GM18907 (cell line): Measurements from ENCODE around the gene VTI1A.

Experiments used
- ATAC-seq: cut with Tn5 transposase; IDR thresholded peaks from one replicate; pipeline ENCODE4 v1.9.1; 2021; ENCODE audit warnings: mild to moderate bottlenecking, moderate library complexity; ENCODE audit not compliant: unreplicated experiment

The VTI1A gene

DNA sequence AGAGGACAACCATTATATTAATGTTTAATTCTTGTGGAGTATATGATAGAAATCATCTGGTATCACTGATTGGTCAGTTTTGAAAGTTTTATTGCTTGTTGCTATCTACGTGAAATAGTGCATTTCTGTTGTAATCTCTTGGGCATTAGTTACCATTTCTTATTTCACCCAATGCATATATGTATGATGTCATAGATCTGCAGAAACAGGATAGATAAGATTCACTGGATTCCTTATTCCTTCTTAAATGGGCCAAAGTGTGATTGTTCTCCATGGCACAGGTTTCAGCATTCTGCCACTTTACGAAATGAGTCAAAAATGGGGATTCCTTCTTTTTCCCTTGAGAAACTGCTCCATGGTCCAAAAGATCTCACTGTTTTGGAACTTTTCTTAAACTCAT is 56.6 kb downstream of the VTI1A start:
- ATAC-seq = no peak

DNA sequence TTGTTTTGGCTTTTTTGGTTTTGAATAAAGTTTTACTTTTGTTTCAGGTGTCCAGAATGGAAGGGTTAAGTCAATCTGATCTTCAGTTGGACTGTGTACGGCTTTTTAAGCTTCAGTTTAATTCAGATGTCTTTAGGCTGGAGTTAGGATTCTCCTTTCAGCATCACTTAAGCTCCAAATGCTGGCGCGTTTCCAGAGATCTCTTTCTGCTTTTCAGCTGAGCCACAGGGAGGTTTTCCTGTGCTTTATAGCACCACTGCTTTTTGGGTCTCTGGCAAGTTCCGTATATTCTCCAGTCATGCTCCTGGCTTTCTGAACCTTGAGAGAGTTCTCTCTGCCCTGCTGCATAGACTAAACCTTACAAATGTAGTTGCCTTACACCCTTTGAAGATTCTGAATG is 60.0 kb downstream of the VTI1A start:
- no peak for ATAC-seq

DNA sequence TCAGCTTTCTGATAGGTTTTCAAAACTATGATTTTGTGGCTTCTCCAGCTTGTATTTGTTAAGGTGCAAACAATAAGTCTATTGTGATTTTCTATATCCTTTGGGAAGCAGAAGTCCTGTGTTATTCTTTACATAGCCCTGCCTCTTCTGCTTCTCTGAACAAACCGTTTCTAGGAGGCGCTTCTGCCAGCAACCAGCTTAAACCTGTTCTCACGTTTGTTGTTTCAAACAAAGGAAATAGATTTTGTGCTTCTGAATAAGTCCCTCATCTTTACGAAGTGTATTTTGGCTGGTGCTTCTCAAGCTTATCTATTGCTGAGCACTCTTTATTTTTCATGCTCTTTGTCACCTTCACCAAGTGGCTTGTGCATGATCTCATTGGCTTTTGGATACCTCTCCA is 61.0 kb downstream of the VTI1A start:
- no peak for ATAC-seq

DNA sequence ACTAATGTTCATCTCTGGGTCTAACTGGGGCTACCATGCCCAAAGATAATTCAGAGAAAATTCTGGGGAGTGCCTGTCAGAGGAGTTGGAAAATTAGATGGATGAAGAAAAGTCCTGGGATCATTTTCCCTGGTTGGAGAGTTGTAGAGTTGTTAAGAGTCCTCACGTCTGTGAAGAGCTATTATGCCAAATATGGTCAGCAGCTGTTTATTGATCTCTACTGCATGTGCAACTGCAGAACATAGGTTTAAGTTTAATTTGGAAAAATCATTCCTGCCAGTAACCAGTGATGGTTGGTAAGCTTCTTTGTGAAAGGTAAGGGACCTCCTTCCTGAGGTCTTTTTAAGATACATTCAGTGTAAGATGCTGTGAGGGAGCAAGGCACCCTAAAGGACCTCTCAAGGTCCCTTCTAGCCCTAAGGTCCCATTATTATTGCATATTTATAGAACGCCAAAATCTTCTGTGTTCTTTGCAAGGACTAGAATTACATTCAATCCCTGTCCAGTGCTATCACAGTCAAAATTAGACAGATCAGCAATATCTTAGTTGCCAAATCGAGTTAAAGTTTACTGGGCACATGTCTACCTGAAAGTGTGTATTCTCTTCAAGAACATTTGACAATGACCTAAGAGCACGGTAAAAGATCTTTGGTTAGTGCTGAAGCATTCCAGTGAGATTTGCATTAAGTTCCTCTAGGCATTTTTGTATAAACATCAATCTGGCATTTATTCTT is 62.7 kb downstream of the VTI1A start:
- ATAC-seq = no peak

DNA sequence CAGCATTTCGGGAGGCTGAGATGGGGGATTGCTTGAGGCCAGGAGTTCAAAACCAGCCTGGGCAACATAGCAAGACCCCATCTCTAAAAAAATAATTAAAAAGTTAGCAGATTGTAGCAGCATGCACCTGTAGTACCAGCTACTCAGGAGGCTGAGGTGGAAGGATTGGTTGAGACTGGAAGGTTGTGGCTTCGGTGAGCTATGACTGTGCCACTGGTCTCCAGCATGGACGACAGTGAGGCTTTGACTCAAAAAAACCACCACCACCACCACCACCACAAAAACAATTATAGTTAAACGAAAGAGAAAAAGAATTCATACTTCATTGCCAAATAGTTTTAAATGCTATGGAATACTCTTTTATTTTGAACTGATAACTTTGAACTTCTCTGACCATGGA is 63.4 kb downstream of the VTI1A start:
- ATAC-seq = no peak

DNA sequence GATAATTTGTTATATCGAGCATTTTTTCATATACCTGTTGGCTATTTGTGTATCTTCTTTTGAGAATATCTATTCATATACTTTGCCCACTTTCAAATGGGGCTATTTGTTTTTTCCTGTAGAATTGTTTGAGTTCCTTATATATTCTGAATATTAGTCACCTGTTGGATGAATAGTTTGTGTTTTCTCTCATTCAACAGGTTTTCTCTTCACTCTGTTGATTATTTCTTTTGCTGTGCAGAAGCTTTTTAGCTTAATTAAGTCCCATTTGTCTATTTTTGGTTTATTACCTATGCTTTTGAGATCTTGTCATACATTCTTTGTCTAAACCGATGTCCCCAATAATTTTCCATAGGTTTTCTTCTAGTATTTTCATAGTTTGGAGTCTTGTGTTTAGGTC is 65.3 kb downstream of the VTI1A start:
- ATAC-seq = no peak

DNA sequence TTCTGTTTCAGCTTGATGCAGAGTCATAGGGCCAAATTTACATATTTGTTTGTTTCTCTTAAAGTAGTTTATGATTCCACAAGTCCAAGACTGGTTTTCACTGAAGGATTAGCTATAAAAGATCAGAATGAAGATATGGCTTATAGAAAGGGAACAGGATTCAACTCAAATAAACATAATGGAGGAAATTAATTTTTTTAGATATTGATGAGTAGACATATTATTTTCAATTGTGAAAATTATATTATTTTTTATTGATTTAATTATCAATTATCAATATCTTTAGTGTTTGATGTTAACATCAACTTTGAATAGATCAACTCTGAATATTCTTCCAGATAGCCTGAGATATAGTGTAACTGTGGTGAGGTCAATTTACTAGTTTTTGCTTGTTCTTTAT is 68.1 kb downstream of the VTI1A start:
- no peak for ATAC-seq

- no peak for ATAC-seq
Observed at GRCh38 chr10:112515852-112516251, 68.8 kb downstream of the VTI1A start.

DNA sequence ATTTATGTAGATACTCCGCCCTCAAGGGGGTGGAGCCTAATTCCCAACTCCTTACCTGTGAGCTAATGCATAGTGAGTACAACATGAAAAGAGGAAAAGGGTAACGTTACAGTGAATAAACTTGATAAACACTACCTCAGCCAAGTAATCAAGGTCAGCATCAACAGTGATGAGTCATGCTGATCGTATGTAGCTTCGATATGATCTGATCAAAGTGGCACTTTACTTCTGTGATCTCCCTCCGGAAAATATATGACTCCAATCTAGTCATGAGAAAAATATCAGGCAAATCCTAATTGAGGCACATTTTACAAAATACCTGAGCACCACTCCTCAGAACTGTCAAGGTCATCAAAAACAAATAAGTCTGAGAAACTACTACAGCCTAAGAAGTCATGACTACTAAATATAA is 70.4 kb downstream of the VTI1A start:
- no peak for ATAC-seq

DNA sequence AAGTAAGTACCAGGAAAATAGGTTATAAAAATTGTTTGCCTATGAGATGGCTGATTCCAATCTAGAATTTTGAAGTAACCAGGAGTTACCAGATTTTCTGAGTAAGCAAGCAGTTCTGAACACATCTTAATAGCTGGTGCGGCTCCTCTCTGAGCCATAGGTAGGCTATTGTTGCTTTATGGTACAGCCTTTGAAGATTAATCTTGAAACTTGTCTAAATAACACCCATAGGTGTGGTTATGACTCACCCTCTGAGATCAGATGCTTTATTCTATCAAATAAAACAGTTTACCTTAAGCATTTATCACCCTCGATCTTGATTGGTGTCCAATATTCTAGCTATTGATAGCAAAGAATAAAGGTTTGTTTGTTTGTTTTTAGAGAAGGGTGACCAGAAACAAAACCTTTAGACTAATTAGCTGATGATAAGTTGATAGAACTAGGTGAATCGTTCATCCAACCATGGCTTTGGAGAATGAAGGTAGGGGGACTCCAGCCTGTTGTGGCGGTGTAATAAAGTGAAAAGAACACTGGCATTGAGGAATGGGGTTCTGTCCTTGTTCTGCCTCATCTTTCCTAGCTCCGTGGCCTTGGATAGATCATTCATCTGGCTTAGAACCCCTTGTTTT is 72.2 kb downstream of the VTI1A start:
- ATAC-seq = peak; percentile 80

- no peak for ATAC-seq
Observed at GRCh38 chr10:112520914-112521313, 73.9 kb downstream of the VTI1A start.

DNA sequence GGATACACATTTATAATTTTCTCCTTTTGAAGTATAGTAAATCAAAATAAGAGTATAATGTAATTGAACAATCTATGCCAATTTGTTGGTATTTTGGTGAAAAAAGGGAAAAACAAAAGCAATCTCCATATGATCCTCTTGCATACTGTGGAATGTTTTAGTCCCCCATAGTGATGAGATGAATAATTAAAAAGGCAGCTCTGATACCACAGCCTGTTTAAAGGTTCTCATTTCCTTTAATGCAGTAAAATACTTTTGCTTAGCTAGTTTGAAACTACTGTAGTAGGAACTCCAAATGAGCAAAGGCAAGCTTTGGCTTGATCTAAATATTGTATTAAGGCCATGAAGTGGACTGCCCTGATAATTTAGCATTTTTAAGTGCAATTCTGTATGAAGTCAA is 77.6 kb downstream of the VTI1A start:
- ATAC-seq = no peak

DNA sequence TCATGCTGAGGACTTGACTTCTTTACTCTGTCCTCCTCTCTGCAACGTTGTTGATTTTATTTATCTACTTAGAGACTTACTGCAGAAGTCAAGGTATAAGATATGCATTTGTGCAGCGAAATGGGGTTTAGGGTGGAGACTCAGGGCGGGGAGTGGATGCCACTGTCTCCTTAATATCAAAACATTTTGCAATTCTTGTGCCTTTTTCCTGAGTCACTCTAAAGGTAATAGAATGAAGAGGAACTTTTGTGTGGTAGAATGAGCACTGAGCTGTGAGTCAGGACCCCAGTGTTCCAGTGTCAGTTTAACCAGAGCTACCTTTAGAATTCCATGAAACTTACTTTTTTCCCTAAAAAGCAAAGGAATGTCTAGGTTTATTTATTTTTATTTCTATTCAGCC is 78.2 kb downstream of the VTI1A start:
- no peak for ATAC-seq

- peak; percentile 86 for ATAC-seq
Observed at GRCh38 chr10:112526139-112526538, 79.1 kb downstream of the VTI1A start.

GRCh38 chr10:112526906-112527305 is 79.9 kb downstream of the VTI1A start:
- ATAC-seq = no peak

- no peak for ATAC-seq
Observed at GRCh38 chr10:112528235-112528634, 81.2 kb downstream of the VTI1A start.

DNA sequence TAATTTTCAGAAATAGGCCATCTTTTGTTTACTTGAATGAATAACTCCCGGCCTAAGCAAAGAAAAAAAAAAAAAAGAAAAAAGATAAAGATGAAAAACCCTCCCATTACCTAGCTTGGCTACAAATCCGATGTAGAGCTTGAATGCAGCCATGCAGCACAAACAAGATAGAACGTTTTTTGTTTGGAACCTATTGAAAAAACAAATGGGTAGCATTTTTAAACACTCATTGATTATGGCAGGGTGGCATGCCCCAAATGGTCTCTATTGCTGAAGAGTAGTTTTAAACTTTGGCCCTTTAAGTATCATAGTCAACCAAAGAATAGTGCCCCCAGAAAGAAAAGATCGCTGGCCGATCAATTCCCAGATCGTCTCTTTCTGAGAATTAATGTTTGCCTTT is 84.4 kb downstream of the VTI1A start:
- ATAC-seq = no peak

- peak; percentile 98 for ATAC-seq
Observed at GRCh38 chr10:112532189-112532588, 85.2 kb downstream of the VTI1A start.

DNA sequence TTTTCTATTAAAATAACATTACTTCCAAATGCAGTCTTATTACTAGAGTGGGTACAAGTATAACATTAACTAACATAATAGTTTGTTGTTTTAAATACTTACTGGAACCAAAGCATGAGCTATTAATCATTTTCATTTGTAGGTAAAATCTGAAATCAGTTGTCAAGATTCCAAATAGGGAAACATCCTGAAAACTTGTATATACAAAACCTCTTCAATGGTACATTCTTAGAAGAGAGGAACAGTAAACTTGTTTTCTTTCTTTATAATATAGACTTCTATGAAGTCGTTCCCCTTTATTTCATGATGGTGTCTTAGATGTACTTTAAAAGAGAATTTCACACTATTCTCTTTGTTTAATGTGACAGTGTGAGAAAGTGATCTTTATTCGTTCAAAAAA is 85.9 kb downstream of the VTI1A start:
- ATAC-seq = no peak

DNA sequence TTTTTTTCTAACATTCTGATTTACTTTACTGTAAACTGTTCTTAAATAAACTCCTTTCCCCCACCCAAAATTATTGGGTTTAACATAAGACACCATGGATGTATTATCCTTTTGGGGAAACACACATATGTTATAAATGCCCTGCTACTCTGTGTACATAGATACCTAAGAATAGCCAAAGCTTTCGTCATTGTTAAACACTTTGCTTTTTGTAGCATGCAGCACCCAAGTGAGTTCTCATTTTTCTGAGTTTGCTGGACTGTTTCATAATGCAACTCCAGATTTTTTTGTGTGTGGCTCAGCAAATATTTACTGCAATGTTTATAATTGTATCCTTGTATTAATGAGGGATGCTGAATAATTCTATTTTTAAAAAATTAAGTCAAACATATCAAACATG is 86.9 kb downstream of the VTI1A start:
- no peak for ATAC-seq

GRCh38 chr10:112535531-112535951 is 88.5 kb downstream of the VTI1A start:
- peak; percentile 56 for ATAC-seq

DNA sequence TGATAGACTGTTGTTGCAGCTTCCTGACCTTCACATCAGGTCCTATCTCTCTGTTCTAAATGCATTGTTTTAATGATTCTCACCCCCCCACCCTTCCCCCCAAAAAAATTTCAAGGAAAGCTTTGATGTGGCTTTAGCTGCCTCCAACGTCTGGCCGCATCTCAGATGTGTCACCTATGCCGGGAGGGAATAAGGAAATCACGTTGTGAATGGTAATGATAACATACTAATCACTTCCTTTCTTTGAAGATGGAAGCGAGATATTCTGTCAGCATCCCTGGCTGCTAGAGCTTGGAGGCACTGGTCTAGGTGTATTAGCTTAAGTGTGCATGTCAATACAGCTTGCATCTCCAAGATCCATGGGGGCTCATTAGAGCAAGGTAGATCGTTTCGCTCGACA is 89.6 kb downstream of the VTI1A start:
- ATAC-seq = no peak

- no peak for ATAC-seq
Observed at GRCh38 chr10:112538168-112538567, 91.2 kb downstream of the VTI1A start.
